DND-41 (cell line): ENCODE results near the gene MAN1A1.

Source experiments
- ATAC-seq: fragments of 200-7000 bp; cut with Tn5 transposase; 3 replicates; pipeline ENCODE4 v1.9.1; 2021; ENCODE audit warnings: low read depth; ENCODE audit not compliant: insufficient read depth
- DNase-seq: peaks from one replicate; pipeline ENCODE4 v3.0.0-alpha.2; 2020
- H2AFZ ChIP-seq: 2 replicates; pipeline ENCODE4 v1.6.0; 2012; ENCODE audit warnings: low read depth, low read length
- H3K27ac ChIP-seq: 2 replicates; pipeline ENCODE4 v1.5.1; 2012; ENCODE audit warnings: low read length, inconsistent platforms
- H3K27me3 ChIP-seq: fragments of 200-600 bp; sonication (generic); 2 replicates; pipeline ENCODE4 v1.6.0; 2012; ENCODE audit warnings: low read length, mild to moderate bottlenecking, inconsistent platforms; ENCODE audit not compliant: insufficient read depth, poor library complexity
- H3K36me3 ChIP-seq: 2 replicates; pipeline ENCODE4 v1.5.1; 2012; ENCODE audit warnings: low read length, inconsistent platforms; ENCODE audit not compliant: insufficient read depth
- H3K4me1 ChIP-seq: 2 replicates; pipeline ENCODE4 v1.5.1; 2012; ENCODE audit warnings: mild to moderate bottlenecking, low read length; ENCODE audit not compliant: insufficient read depth
- H3K4me2 ChIP-seq: 2 replicates; pipeline ENCODE4 v1.6.0; 2012; ENCODE audit warnings: mild to moderate bottlenecking, moderate library complexity, low read length, inconsistent platforms; ENCODE audit not compliant: insufficient read depth
- H3K4me3 ChIP-seq, 2 experiments: fragments of 200-600 bp in 1 of 2; shearing (Covaris generic) in 1 of 2; 2 replicates each; pipeline ENCODE4 v1.5.1; 2012 to 2016; ENCODE audit warnings: inconsistent platforms in 2 of 2, low read length in 2 of 2, mild to moderate bottlenecking in 2 of 2, low read depth in 1 of 2, moderate library complexity in 1 of 2
- H3K79me2 ChIP-seq: 2 replicates; pipeline ENCODE4 v1.6.0; 2012; ENCODE audit warnings: low read length, inconsistent platforms; ENCODE audit not compliant: insufficient read depth
- H3K9ac ChIP-seq: 2 replicates; pipeline ENCODE4 v1.6.0; 2012; ENCODE audit warnings: low read depth, mild to moderate bottlenecking, inconsistent platforms, low read length, moderate library complexity
- H3K9me3 ChIP-seq: 2 replicates; pipeline ENCODE4 v1.5.1; 2012; ENCODE audit warnings: low read length, moderate library complexity, mild to moderate bottlenecking, inconsistent platforms; ENCODE audit not compliant: insufficient read depth, severe bottlenecking
- H4K20me1 ChIP-seq: 2 replicates; pipeline ENCODE4 v1.6.0; 2012; ENCODE audit warnings: low read length; ENCODE audit not compliant: insufficient read depth
- CTCF ChIP-seq: IDR thresholded peaks from 2 replicates; pipeline ENCODE4 v1.5.1; 2012; ENCODE audit warnings: borderline replicate concordance, low read length, moderate library complexity, mild to moderate bottlenecking; ENCODE audit not compliant: poor library complexity, severe bottlenecking; ENCODE audit errors: extremely low read depth
- EZH2 ChIP-seq: IDR thresholded peaks from 3 replicates; pipeline ENCODE4 v1.6.1; 2012; ENCODE audit warnings: borderline replicate concordance, low read depth, mild to moderate bottlenecking, moderate library complexity, low read length, inconsistent platforms; ENCODE audit not compliant: severe bottlenecking

The MAN1A1 gene

GRCh38 chr6:119337252-119337651 lies 12.3 kb downstream of the MAN1A1 start:
- Histone ChIP-seq H3K4me3 (no peak overlapping the region), H3K9ac (no peak overlapping the region), H4K20me1 (peaks cover 10% of the 10 kb centered on the region; the same call in 1 of the 2 replicates), H3K4me1 (peaks cover 29% of the 10 kb centered on the region), H3K79me2 (peaks cover 55% of the 10 kb centered on the region), H3K36me3 (peaks cover 8% of the 10 kb centered on the region), H3K9me3 (no peaks in the 10 kb centered on the region), H2AFZ (no peak overlapping the region), H3K27me3 (no peaks in the 10 kb centered on the region), H3K27ac (no peak overlapping the region), H3K4me2 (no peak overlapping the region)
- TF ChIP-seq EZH2 (no peak), CTCF (no peak)
- ATAC-seq (no peak), DNase-seq (no peak)

- H3K9ac ChIP-seq = no peak overlapping the region
- H4K20me1 ChIP-seq = peaks cover 12% of the 10 kb centered on the region; the same call in 1 of the 2 replicates
- no peak overlapping the region for H2AFZ ChIP-seq
- peaks cover 38% of the 10 kb centered on the region for H3K4me1 ChIP-seq
- no peak overlapping the region for H3K4me3 ChIP-seq
- H3K36me3 ChIP-seq = peaks cover 4% of the 10 kb centered on the region; the same call in 1 of the 2 replicates
- TF ChIP-seq CTCF = no peak
- no peak for TF ChIP-seq EZH2
- peaks cover 48% of the 10 kb centered on the region for H3K79me2 ChIP-seq
- ATAC-seq = no peak
- H3K4me2 ChIP-seq = no peak overlapping the region
- DNase-seq = no peak
- no peaks in the 10 kb centered on the region for H3K9me3 ChIP-seq
- no peak overlapping the region for H3K27ac ChIP-seq
- no peaks in the 10 kb centered on the region for H3K27me3 ChIP-seq
Observed at GRCh38 chr6:119334535-119335264, 14.9 kb downstream of the MAN1A1 start.

- H3K4me2 ChIP-seq = no peak overlapping the region
- H3K9me3 ChIP-seq = no peaks in the 10 kb centered on the region
- H3K4me3 ChIP-seq = no peak overlapping the region
- peaks cover 12% of the 10 kb centered on the region; the same call in 1 of the 2 replicates for H4K20me1 ChIP-seq
- DNase-seq (no peak), ATAC-seq (peak; percentile 53; the same call in 2 of the 3 replicates)
- no peak overlapping the region for H3K27ac ChIP-seq
- peaks cover 4% of the 10 kb centered on the region; the same call in 1 of the 2 replicates for H3K36me3 ChIP-seq
- no peak overlapping the region for H2AFZ ChIP-seq
- H3K4me1 ChIP-seq = peaks cover 38% of the 10 kb centered on the region
- no peak overlapping the region for H3K9ac ChIP-seq
- TF ChIP-seq CTCF (peak; percentile 60), EZH2 (no peak)
- H3K79me2 ChIP-seq = peaks cover 46% of the 10 kb centered on the region
- H3K27me3 ChIP-seq = no peaks in the 10 kb centered on the region
Observed at GRCh38 chr6:119333707-119334295, 15.8 kb downstream of the MAN1A1 start.
